Stimulated activated CD4-positive, alpha-beta T cell treated with anti-CD3 and anti-CD28 coated beads, Interleukin-15, amount 100 ng/mL, for 1 hour (primary cell): ENCODE data around the gene ACAD9.
A peak's percentile ranks its signal among the peaks of the same experiment; 100 is the strongest.
"Not testable (repeated sequence)": the region's sequence is repeated elsewhere in the genome, so short reads cannot be mapped to it uniquely, and the experiment has no call there.

ENCODE experiments used
- DNase-seq, 2 donors: peaks; one replicate each; pipeline ENCODE4 v3.0.0-alpha.2; 2020; ENCODE audit warnings: low read depth in 1 of 2, low spot score in 1 of 2

ACAD9 gene

GRCh38 chr3:128889139-128889894, 9.9 kb downstream of the ACAD9 start:
- no peak for DNase-seq

GRCh38 chr3:128895843-128896697, 16.6 kb downstream of the ACAD9 start:
- DNase-seq, result no peak

GRCh38 chr3:128902426-128902825, 23.0 kb downstream of the ACAD9 start:
- no peak for DNase-seq

GRCh38 chr3:128903501-128903900, 24.1 kb downstream of the ACAD9 start:
- no peak for DNase-seq

- no peak for DNase-seq
Measured at GRCh38 chr3:128906031-128906803, 26.8 kb downstream of the ACAD9 start.

GRCh38 chr3:128906804-128907525, 27.5 kb downstream of the ACAD9 start:
- no peak for DNase-seq

- DNase-seq, result no peak
Measured at GRCh38 chr3:128907706-128908445, 28.5 kb downstream of the ACAD9 start.

- DNase-seq, result no peak
Measured at GRCh38 chr3:128908951-128909350, 29.5 kb downstream of the ACAD9 start.

- no peak for DNase-seq
Measured at GRCh38 chr3:128910006-128910405, 30.6 kb downstream of the ACAD9 start.

- DNase-seq, result no peak
Measured at GRCh38 chr3:128911911-128912310, 32.5 kb downstream of the ACAD9 start.

- DNase-seq, result no peak
Measured at GRCh38 chr3:128914966-128915645, 35.7 kb downstream of the ACAD9 start.

- DNase-seq, result no peak
Measured at GRCh38 chr3:128917291-128917690, 37.9 kb downstream of the ACAD9 start.

- no peak for DNase-seq
Measured at GRCh38 chr3:128919988-128920387, 40.6 kb downstream of the ACAD9 start.

GRCh38 chr3:128922804-128923459, 43.5 kb downstream of the ACAD9 start:
- DNase-seq, result peak; percentile 11 to 23

GRCh38 chr3:128923576-128923975, 44.2 kb downstream of the ACAD9 start:
- DNase-seq, result no peak

- not testable (repeated sequence) for DNase-seq
Measured at GRCh38 chr3:128923986-128924385, 44.6 kb downstream of the ACAD9 start.

GRCh38 chr3:128929364-128929763, 49.9 kb downstream of the ACAD9 start:
- DNase-seq, result no peak

GRCh38 chr3:128931046-128931445, 51.6 kb downstream of the ACAD9 start:
- no peak for DNase-seq
